ENCODE measurements around the gene SLC25A47.
"Not testable (repeated sequence)": the region's sequence is repeated elsewhere in the genome, so short reads cannot be mapped to it uniquely, and the experiment has no call there.

Gene SLC25A47

DNA sequence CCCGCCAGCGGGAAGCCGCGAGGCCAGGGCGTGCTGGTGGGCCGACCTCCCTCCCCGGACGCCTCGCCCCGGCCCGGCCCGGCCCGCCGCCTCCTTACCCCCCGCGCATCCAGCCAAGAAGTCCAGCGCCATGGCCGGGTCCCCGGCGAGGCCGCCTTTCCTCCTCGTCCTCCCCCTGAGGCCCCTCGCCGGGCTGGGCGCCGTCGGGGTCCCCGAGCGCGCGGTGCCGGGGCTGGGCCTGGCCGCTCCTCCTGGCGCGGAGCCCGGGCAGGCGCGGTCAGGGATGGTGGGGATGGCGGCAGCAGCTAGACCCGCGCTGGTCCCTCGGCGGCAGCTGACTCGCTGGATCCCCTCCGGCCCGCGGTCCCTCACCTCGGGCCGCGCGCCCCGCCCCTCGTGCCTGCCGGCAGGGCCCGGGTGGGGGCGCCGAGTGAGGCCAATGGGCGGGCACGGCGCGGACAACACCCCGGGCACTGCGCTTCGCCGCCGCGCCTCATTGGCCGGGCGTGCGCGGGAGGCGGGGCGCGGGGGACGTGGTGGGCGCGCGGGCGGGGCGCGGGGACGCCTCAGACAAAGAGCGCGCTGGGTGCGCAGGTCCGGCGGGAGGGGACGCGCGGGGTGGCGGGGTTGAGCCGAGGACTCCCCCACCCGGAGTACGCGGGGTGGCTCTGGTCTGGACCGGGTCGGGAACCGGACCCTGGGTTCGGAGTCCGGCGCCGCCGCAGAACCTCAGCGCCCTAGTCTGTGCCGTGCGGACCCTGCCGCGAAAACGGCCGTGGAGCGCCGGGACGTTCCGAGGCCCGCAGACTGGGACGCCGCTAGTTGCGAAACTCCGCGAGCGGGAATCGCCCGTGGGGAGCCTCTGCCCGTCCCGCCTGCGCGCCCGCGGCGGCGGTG, 16.8 kb upstream of the SLC25A47 start, which contains the start of gene SLC25A29:
SLC25A29 (minus strand) TSS at position 344 of the 897 bp plus-strand sequence; CDS start at position 132, 212 bp downstream.
- peak; percentile 97 for DNase-seq (ENCODE audit: low read depth, low spot score)

DNA sequence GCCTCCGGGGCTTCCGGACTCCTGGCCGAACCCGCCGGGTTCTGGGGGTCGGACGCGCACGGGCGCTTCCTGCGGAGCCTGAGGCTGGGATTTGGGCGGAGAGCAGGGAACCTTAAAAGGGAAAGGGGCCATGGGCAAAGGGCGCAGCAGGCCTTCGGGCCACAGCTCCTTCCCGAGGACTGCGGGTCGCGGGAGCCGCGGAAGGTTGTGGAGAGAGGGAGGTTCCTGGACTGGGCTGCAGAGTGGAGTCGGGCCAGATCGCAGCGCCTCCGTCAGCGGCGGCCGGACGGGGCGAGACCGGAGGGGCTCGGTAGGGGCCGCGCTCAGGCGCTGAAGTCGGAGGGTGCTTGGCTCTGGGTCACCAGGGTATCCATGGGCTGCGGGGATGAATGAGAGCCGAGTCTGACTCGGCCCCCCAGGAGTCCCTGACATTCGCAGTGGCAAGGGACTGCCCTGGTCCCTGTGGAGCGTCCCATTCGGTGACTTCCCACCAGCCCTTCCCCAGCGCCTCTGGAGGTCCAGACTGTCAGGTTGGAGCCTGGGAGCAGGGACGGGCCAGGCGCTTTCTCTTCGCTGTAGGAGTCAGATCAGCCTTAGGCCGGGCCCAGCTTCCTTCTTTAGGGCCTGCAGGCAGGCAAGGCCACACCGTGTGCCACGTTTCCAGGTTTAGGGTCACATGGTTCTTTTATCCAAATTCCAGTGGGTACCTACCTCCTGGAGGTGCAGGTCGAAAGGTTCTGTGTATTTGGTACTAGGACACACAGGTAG, 16.0 kb upstream of the SLC25A47 start:
- DNase-seq (ENCODE audit: low read depth, low spot score) = peak; percentile 61

DNA sequence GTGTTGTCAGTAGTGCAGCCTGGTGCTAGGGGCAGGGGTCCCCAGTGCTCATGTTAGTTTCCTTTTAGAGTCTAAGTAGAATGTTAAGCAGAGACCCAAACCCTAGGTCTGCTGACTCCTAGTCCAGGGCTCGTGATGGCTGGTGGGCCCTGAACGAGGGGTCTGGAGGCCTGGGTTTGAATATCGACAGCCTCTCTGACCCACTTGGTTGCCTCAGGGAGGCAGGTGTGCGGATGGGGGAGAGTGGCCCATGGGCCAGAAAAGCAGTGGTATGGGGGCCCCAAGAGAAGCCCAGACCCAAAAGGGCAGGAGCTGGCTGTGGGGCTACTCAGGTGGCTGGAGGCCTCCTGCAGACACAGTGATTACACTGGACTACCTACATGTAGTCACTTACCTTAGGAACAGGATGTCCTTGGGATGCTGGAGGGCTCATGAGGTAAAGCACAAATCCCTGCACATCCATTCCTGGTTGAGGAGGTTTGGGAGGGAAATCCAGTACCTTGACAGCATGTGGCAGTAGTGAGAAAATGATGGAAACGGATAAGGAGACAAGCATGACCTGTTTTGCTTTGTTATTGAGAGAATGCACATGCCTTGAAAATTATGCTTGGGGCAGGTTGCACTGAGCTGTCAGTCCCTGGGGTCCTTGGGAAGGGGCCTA, 15.2 kb upstream of the SLC25A47 start:
- no peak for DNase-seq (ENCODE audit: low read depth, low spot score)

DNA sequence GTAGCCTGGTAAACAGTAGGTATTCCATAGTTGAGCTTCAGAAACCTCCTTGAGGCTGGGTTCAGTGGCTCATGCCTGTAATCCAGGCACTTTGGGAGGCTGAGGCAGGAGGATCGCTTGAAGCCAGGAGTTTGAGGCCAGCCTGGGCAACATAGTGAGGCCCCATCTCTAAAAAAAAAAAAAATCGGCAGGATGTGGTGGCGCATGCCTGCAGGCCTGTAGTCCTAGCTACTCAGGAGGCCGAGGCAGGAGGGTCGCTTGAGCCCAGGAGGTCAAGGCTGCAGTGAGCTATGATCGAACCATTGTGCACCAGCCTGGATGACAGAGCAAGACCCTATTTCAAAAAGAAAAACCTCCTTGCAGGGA, 14.7 kb upstream of the SLC25A47 start:
- not testable (repeated sequence) for DNase-seq (ENCODE audit: low read depth, low spot score)

DNA sequence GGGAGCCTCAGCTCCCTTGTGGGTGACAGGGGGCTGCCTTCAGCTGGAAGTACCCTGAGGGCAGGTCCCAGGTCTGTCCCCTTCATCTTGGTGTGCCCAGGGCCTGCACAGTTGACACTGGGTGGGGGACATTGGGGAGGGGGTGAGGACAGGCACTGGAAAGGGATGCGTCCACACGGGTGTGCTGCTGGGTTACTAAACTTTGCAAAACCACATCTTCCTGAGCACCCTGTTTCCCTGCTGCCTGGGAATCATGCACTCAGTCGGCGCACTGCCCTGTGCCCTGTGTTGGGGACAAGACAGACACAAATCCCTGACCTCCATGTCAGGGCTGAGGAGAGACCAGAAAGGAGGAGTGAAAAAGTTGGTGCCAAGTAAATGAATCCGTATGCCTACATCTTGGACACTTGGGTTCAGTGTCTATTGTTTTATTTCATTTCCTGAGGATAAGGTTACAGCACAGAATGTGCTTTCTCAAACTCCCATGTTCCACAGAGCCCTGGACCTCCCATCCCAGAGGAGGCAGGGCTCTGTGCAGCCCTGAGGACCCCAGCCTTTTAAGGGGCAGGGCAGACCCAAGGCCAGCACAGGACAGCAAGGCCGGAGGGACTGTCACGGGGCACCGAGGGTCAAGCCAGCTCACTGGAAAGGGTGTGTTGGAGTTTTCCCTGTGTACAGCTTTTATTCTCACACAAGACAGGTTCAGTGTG, 14.0 kb upstream of the SLC25A47 start:
- no peak for DNase-seq (ENCODE audit: low read depth, low spot score)

DNA sequence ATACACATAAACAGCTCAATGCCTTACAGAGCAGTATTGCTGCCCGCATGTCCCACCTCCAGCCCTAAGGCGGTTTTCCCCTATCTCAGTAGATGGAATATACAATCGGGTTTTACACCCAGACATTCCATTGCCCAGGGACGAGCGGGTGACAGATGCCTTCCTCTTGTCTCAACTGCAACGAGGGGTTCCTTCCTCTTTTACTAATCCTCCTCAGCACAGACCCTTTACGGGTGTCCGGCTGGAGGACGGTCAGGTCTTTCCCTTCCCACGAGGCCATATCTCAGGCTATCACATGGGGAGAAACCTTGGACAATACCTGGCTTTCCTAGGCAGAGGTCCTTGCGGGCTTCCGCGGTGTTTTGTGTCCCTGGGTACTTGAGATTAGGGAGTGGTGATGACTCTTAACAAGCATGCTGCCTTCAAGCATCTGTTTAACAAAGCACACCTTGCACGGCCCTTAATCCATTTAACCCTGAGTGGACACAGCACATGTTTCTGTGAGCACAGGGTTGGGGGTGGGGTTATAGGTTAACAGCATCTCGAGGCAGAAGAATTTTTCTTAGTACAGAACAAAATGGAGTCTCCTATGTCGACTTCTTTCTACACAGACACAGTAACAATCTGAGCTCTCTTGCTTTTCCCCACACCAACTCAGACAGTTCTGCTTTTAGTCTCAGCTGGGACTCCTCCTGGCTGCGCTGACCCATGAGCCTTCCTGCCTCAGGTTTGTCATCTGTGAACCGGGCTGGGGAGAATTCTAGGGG, 10.8 kb upstream of the SLC25A47 start:
- not testable (repeated sequence) for DNase-seq (ENCODE audit: low read depth, low spot score)

DNA sequence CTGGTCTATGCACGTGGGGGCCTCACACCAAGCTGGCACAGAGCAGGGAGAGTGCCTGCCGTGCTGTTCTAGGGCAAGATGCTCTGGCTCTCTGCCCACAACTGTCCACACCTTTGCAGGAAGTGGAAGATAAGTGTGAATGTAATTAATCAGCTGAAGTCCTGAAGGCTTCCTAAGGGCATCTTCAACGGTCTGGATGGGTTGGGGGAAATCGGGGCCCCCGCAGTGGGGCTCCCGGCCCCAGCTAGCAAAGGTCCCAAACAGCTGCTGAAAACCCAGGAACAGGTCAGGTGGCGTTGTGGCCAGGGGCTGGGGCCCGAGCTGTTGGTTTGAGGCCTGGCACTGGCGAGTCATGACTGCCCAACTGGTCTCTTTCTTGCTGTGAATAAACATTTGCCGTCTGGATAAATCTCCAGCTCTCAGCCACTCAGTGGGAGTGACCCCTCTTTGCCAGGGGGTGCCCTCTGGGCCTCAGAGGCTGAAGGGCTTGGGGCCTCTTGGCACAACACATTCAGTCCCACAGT, 10.2 kb upstream of the SLC25A47 start:
- DNase-seq (ENCODE audit: low read depth, low spot score) = no peak

DNA sequence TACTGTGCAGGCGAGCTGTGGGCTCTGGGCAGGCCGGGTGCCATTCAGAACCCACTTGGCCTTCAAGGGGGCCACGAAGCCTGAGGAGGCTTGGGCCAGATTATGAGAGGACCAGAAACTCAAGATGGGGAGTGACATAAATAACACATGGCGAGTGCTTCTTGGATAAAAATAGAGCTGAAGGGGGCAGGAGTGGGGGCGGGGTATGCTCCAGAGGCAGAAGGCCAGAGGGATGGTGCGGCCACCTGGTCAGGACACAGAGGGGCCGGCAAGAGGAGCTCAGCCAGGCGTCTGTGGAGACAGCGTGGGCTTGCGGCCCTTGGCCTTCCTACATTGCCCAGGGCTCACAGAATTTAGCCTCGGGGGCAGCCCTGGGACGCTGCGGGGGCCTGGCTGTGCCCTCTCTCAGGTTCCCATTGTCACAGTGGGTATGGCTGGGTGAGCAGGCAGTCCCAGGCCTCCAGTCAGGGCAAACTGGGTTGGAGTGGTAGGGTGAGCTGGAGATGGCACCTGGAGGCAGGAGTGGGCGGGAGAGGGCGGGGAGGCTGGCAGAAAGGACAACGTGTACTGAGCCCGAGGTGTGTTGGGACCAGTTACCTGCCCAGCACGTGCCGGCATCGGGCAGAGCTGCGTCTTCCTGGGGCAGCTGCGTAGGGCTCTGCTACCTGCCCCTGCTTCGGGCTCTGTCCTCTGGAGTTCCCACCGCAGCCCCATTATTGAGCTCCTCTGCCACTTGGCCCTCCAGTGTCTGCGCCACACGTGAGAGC, 9.5 kb upstream of the SLC25A47 start:
- DNase-seq (ENCODE audit: low read depth, low spot score) = no peak

DNA sequence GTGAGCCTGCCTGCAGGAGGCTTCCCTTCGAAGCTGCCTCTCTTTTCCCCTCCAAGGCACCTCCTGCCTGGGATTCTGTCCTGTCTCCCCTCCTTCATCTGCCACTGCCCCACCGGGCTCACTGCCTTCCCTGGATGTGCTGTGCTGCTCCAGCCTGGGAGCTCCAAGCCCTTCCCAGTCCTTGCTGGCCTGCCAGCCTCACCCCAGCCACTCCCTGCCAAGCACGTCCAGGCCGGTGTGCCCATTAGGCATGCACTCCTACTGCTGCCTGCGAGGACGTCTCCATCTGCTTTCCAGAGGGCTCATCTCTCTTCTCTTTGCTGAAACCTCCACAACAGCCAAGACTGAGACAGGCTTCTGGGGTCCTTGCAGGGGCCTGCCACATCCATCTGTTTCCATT, 8.4 kb upstream of the SLC25A47 start:
- no peak for DNase-seq (ENCODE audit: low read depth, low spot score)

DNA sequence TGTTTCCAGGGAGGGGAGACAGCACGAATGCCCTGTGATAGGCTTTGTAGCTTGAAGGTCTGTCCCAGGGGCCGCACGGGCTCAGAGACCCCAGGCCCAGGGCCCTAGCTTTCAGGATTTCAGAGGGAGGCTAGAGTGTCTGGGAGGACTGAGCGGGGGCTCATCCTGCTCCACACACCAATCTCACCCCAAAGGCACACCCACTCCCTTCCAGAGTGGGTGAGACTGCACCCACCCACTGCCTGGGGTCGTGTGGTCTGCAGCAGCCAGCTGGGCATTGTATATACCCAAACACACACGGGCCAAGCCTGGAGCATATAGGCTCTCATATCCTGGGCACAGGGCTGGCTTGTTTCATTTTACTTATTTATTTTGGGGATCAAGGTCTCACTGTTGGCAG, 5.8 kb upstream of the SLC25A47 start:
- no peak for DNase-seq (ENCODE audit: low read depth, low spot score)

DNA sequence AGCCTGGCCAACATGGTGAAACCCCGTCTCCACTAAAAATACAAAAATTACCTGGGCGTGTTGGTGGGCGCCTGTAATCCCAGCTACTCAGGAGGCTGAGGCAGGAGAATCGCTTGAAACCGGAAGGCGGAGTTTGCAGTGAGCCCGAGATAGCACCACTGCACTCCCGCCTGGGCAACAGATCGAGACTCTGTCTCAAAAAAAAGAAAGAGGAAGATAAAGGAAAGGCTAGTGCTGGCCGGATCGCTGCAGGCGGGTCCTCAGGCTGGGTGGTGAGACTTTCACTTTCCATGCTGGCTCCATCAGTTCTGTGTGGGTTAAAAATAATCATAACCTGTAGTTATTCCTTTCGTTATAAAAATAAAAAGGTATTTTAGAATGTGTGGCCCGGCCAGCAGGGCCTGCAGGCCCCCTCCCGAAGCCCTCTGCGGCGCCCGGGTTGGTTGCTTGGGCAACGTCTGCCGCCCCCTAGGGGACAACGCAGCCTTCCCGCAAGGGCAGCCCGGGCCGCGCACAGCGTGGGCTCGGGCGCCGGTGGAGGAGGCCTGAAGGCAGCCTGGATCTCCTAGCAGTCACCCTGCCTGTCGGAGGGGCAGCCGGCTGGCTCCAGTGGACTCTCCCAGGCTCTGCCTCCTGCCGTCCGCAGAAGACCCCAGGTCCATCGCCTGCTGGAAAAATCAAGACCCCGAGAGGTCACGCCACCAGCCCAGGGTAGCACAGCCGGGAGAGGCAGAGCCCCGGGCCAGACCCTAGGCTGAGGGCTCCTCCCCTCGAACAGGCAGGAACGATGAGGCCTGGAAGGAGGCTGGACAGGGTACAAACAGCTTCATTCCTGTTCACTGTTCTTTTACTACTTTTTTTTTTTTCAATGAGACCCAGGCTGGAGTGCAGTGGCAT, 5.0 kb upstream of the SLC25A47 start:
- DNase-seq (ENCODE audit: low read depth, low spot score) = peak; percentile 73

DNA sequence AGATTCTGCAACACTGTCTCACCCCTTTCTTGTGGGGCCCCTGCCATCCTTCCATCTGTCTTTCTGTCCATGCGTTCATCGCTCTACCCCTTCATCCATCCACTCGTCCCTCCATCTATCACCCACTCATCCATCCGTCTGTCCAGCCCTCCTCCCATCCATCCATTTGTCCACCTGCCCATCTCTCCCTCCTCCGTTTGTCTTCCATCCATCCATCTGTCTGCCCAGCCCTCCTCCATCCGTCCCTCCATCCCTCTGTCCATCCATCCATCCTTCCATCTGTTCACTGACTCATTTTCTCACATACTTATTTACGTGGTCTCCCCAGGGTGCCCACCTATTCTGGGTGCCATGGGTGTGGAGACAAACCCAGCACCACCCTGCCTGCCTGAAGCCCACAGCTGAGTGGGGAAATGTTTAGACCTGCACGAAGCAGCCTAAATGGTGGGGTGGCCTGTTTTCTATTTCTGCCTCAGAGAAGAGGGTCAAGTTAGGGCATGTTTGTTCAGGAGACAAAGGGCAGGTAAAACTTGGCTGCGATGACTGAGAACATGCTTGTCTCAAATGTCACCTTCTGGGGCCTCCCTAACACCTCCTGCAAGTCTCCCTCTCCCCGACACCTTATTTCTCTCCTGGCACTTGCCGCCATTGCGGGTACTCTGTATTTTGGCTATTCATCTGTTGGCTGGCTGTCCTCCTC, 2.8 kb upstream of the SLC25A47 start:
- DNase-seq (ENCODE audit: low read depth, low spot score) = no peak

DNA sequence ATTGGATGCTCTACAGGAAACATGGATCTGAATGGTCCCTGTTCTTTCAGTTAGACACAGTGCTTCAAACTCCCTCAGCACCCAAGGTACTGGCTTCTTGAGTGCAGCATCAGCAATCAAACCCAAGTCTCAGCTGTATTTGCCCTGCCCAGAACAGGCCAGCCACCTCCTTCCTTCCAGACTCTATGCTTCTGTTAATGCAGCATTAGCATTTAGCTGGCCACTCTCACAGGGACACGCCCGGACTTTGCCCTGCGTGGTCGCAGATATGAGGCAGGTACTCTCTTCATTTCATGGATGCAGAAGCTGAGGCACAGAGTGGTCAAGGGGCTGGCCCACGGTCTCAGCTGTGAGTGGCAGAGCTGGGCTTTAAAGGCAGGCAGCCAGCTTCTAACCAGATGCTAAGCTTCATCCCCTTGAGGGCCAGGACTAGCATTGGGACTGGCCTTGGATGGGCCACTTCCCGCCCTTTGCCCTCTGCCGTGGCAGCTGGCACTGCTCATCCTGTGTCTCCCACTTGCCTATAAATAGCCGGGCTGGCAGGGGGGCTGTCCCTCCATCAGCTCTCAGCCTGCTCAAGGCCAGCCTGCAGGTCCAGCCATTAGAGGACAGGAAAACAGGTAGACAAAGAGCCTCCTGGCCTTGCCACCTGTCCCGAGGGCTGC, 1.5 kb upstream of the SLC25A47 start:
- DNase-seq (ENCODE audit: low read depth, low spot score) = no peak

DNA sequence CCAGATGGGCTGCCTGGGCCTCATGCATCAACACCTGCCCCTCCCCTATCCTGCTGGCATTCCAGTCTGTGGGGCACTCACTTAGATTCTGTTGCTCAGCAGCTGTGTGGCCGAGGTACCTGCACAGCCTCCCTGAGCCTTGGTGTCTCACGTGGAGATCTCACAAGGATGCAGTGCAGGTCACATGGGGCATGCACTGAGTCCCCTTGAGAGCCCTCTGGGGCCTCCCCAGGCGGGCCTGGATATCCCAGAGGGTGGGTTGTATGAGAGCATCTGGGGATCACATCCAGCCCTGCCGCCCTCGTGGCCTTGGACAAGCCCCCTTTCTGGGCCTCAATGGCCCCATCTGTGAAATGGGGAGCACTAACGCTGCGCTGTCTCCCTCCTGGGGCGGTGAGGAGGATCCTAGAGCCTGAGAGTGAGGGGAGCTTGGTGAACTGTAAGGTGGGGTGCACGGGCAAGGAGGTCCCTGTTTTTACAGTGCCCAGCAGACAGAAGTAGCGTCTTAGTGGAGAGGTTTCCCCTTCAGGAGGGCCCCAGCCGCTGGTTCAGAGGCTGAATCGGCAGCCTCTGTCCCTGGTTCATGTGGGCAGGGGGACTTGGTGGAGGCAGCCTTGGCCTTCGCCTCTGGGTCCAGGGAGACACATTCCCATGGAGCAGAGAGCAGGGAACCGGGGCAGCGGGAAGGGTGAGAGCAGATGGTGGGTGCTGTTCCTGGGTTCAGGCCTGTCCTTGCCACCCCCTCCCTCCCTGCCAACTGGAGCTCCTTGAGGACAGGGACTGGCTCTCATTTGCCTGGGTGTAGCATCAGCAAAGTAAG, 791 bp upstream of the SLC25A47 start:
- DNase-seq (ENCODE audit: low read depth, low spot score) = no peak

DNA sequence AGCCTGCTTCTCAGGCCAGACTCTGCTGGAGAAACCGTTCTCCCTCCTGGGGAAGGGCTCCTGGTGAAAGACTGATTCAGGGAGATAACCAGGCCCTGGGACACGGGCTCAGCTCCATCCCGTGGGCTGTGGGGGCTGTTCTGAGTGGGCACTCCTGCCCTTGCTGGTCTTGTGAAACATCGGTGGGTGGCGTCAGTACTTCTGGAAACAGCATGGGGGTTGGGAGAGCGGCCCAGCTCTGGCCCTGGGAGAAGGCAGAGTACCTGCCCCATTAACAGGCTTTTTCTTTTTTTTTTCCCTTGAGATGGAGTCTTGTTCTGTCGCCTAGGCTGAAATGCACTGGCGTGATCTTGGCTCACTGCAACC, 786 bp downstream of the SLC25A47 start:
- no peak for DNase-seq (ENCODE audit: low read depth, low spot score)

DNA sequence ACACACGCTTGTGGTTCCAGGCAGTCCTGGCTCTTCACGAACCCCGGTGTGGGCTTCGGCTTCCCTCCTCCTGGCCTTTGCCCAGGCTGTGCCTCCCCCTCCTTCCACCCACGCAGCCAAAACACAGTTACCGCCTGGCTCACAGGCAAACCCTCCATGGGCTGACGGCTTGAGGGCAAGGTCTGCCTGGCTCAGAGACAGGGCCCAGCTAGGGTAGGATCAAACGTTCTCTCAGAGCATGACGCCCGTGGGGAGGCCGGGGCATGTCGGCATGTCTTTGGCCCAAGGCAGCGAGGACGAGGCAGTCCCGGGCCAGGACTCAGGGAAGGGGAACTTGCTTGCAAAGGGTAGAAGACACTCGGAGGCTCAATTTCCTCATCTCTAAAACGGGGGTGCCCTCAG, 2.1 kb downstream of the SLC25A47 start:
- DNase-seq (ENCODE audit: low read depth, low spot score) = no peak

DNA sequence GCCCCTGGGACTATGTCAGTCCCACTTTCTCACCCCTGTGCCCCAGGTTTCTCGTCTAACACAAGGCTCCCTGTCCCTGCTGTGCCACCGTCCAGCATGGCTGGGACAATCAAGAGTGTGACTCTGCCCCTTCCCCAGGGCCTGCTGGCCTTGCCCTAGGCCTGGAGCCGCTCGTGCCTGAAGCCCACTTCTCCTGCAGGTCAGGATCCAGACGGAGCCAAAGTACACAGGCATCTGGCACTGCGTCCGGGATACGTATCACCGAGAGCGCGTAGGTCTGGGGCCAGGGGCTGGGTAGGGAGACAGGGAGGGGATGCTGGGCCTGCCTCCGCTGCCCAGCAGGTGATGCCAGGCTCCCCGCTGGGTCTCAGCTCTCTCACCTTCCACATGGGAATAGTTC, 2.8 kb downstream of the SLC25A47 start:
- no peak for DNase-seq (ENCODE audit: low read depth, low spot score)
